Stimulated activated CD4-positive, alpha-beta T cell treated with anti-CD3 and anti-CD28 coated beads, Interleukin-15, amount 100 ng/mL, for 48 hours (primary cell): ENCODE measurements around the gene B3GAT2.

Source experiments
- DNase-seq, 2 donors: peaks; one replicate each; pipeline ENCODE4 v3.0.0-alpha.2; 2020; ENCODE audit warnings: low read depth in 2 of 2

Gene B3GAT2

DNA sequence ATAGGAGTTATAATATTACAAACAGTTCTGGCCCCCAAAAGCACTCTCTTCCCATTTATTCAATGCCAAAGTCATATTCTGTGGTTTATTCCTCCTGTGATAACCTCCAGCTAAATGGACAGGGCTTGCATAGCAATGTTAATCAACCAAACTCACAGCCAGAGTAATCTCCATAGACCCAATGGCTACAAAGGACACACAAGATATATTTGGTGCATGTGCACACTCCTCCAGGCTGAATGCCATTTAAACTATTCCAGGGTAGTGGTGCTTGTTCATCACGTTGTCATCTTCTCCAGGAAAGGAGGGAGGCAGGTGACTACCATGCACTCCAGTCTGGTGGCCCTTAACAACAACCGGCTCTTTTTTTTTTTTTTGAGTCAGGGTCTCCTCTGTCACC, 56.8 kb downstream of the B3GAT2 start:
- DNase-seq: no peak

DNA sequence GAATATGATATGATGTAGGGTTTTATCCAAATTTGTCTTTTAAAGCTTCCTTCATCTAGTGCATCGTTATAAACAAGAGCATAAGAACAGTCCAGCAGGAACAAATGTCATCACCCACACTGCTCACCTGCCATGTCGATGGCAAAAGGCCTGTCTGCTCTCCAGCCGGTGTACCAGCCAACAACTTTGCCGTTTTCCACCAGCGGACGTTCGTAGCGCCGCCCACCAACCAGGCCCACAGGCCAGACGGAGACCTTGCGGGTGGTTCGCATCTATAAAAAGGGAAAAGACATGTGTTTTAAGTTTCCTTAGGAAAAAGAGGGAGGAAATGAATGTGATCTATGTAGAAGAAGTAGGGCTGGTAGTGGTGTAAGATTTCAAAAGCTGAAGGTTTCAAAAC, 62.9 kb downstream of the B3GAT2 start:
- no peak for DNase-seq

GRCh38 chr6:70889270-70889669, 67.6 kb downstream of the B3GAT2 start:
- no peak for DNase-seq

- no peak for DNase-seq
Measured at GRCh38 chr6:70886661-70887060, 70.2 kb downstream of the B3GAT2 start.

GRCh38 chr6:70886071-70886470, 70.8 kb downstream of the B3GAT2 start:
- DNase-seq: no peak

GRCh38 chr6:70884074-70884983, 72.5 kb downstream of the B3GAT2 start:
- DNase-seq: peak; percentile 32 to 43

DNA sequence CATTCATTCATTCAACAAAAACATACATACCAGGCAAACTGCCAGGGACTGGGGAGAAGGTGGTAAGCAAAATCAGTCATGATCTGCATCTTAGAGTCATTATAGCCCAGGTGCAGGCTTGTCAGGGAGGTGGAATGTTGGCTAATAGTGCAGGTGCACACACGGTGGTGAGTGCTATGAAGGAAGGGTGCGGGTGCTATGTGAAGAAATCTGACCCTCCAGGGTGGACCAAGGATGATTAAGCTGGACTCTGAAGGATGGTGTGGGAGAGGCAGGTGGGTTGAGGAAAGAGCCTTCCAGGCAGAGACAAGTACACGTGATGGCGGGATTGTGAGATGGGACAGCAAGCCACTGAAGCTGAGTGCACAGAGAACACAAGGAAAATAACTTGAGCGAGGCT, 77.4 kb downstream of the B3GAT2 start:
- DNase-seq: no peak

- DNase-seq: no peak
Measured at GRCh38 chr6:70874181-70874913, 82.5 kb downstream of the B3GAT2 start.

- no peak for DNase-seq
Measured at GRCh38 chr6:70872469-70872868, 84.4 kb downstream of the B3GAT2 start.

DNA sequence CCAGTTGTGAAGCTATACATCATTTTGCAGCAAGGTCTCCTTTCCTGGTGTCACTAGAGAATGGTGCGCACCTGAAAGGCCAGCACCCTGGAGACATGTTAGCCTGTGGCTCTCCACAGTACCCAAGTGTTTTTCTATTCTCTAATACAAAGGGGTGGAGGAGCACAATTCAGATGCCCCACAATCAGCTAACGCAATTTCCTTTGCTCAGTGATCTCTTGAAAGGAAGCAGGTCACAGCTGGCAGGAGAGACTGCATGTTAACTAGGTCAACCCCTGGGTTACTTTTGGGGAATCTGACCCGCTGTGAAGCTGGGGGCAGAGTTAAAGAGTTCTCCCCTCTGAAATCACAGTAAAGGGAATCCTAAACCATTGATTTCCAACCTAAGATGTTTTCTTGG, 92.5 kb downstream of the B3GAT2 start:
- no peak for DNase-seq

- no peak for DNase-seq
Measured at GRCh38 chr6:70863343-70863742, 93.5 kb downstream of the B3GAT2 start.

DNA sequence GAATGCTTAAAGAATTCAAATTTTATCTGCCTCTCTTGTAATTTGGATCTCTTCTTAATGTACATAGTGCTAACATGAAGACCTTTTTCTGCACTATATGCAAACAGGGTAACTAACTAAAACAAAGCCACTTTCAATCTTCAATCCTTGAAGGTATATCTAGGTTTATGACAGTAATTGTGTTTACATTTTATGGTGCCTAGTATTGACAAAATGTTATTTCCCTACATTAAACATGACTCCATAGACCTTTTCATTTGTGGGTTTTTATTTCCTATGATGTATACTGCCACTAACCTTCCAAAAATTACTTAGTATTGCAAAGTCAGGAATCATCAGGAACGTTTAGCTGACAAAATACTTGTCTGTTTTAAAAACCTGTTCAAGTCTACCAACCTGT, 95.9 kb downstream of the B3GAT2 start:
- no peak for DNase-seq

- DNase-seq: no peak
Measured at GRCh38 chr6:70860045-70860444, 96.8 kb downstream of the B3GAT2 start.

GRCh38 chr6:70857387-70858077, 99.3 kb downstream of the B3GAT2 start:
- DNase-seq: no peak

DNA sequence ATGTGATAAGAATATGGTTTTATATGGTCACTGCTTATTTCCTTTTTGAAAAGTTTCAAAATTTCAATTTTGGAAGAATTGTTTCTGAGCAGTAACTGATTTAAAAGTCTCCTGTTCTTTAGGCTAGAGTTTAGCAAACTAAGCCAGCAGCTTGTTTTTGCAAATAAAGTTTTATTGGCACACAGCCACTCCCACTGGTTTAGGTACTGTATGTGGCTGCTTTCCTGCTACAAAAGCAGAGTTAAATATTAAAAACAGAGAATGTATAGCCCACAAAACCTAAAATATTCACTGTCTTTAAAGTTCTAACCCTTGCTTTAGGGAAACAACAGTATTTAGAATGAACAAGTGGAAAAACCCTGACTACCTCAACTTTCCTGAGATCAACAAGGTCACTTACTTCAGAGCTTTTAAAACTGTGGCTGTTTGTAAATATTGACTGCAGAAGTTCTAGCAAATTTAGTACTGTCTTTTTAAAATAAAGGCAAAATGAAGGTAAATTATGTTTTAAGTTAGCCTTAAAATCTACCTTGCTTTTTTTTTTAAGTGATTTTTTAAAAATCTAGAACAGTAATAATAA, 104.1 kb downstream of the B3GAT2 start:
- DNase-seq: no peak

DNA sequence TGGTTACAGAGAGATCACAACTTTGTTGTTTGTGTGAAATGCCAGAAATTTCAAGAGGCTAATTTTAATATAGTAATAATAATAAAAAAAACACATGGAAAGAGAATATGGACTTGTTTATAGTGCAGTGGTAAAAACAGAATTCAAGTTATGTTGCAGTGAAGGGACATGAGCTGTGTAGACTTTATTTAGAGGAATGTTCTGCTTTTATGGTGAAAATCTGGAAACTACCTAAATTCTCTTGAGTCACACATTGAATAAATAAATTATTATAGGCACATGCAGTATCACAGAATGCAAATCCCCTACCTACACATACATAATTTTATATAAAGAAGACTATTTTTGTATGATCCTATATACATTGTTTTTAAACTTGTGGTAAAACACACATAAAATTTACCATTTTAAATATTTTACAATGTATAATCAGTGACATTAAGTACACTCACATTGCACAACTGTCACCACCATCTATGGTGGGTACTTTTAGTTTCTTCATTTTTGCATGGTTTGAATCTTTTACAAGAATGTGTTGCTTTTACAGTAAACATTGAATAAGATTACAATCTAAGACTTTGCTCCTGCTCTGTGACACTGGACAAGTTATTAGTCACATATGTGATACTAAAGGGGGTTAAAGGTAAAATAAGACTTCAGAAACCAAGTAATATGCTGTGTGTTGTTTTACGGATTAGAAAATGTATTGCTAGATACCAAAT, 107.4 kb downstream of the B3GAT2 start:
- no peak for DNase-seq

- DNase-seq: no peak
Measured at GRCh38 chr6:70847106-70848084, 109.5 kb downstream of the B3GAT2 start.

- DNase-seq: no peak
Measured at GRCh38 chr6:70846207-70846835, 110.5 kb downstream of the B3GAT2 start.

GRCh38 chr6:70844301-70844700, 112.6 kb downstream of the B3GAT2 start:
- DNase-seq: no peak
